ES-I3 (cell line): ENCODE data around the gene NDUFB7.
"Not testable (repeated sequence)": the region's sequence is repeated elsewhere in the genome, so short reads cannot be mapped to it uniquely, and the experiment has no call there.

ENCODE experiments used
- H3K36me3 ChIP-seq: 2 replicates; pipeline ENCODE4 v1.6.1; 2013; ENCODE audit warnings: mild to moderate bottlenecking, low read length, control low read depth, moderate library complexity; ENCODE audit not compliant: insufficient read depth
- H3K4me1 ChIP-seq: 2 replicates; pipeline ENCODE4 v1.6.1; 2013; ENCODE audit warnings: mild to moderate bottlenecking, control low read depth, low read length; ENCODE audit not compliant: insufficient read depth
- H3K9ac ChIP-seq: 2 replicates; pipeline ENCODE4 v1.6.1; 2013; ENCODE audit warnings: low read depth, mild to moderate bottlenecking, low read length, moderate library complexity
- H3K9me3 ChIP-seq: 2 replicates; pipeline ENCODE4 v1.6.1; 2013; ENCODE audit warnings: mild to moderate bottlenecking, low read length, moderate library complexity; ENCODE audit not compliant: control insufficient read depth, insufficient read depth

NDUFB7 gene

GRCh38 chr19:14584372-14584771, 12.5 kb upstream of the NDUFB7 start:
- not testable (repeated sequence) for H3K36me3 ChIP-seq, H3K4me1 ChIP-seq, H3K9me3 ChIP-seq, H3K9ac ChIP-seq

GRCh38 chr19:14582894-14583340, 11.1 kb upstream of the NDUFB7 start, which contains the start of gene CLEC17A:
TSS of gene CLEC17A (plus strand) at chr19:14583084. CDS start at chr19:14583161, 77 bp downstream.
- Histone ChIP-seq H3K36me3 (no peaks in the 10 kb centered on the region), H3K9me3 (no peaks in the 10 kb centered on the region), H3K9ac (no peak within 1 kb of the TSS), H3K4me1 (peaks cover 6% of the 10 kb centered on the region; the same call in 1 of the 2 replicates)

GRCh38 chr19:14580623-14581237, 8.9 kb upstream of the NDUFB7 start:
- no peaks in the 10 kb centered on the region for H3K36me3 ChIP-seq
- no peak overlapping the region for H3K9ac ChIP-seq
- peaks cover 6% of the 10 kb centered on the region; the same call in 1 of the 2 replicates for H3K4me1 ChIP-seq

GRCh38 chr19:14577885-14578427, 6.1 kb upstream of the NDUFB7 start:
- no peaks in the 10 kb centered on the region for H3K36me3 ChIP-seq
- no peak overlapping the region for H3K9ac ChIP-seq
- H3K4me1 ChIP-seq = peaks cover 1% of the 10 kb centered on the region; the same call in 1 of the 2 replicates
- no peaks in the 10 kb centered on the region for H3K9me3 ChIP-seq

More at GRCh38 chr19:14580623-14581237, 8.9 kb upstream of the NDUFB7 start:
- no peaks in the 10 kb centered on the region for H3K9me3 ChIP-seq

GRCh38 chr19:14577264-14577663, 5.4 kb upstream of the NDUFB7 start:
- Histone ChIP-seq H3K36me3 (no peaks in the 10 kb centered on the region), H3K9ac (no peak overlapping the region), H3K9me3 (no peaks in the 10 kb centered on the region), H3K4me1 (no peaks in the 10 kb centered on the region; the same call in 1 of the 2 replicates)

- no peak overlapping the region for H3K9ac ChIP-seq
- H3K9me3 ChIP-seq = no peaks in the 10 kb centered on the region
- H3K36me3 ChIP-seq = no peaks in the 10 kb centered on the region
- no peaks in the 10 kb centered on the region; the same call in 1 of the 2 replicates for H3K4me1 ChIP-seq
Measured at GRCh38 chr19:14576363-14576762, 4.5 kb upstream of the NDUFB7 start.

- Histone ChIP-seq H3K9ac (no peak overlapping the region), H3K4me1 (no peaks in the 10 kb centered on the region; the same call in 1 of the 2 replicates), H3K9me3 (no peaks in the 10 kb centered on the region), H3K36me3 (no peaks in the 10 kb centered on the region)
Measured at GRCh38 chr19:14575428-14575980, 3.6 kb upstream of the NDUFB7 start.

GRCh38 chr19:14570864-14571527, 870 bp downstream of the NDUFB7 start:
- no peaks in the 10 kb centered on the region for H3K4me1 ChIP-seq
- no peaks in the 10 kb centered on the region for H3K36me3 ChIP-seq
- no peaks in the 10 kb centered on the region for H3K9me3 ChIP-seq
- H3K9ac ChIP-seq = peak overlapping the region; percentile 78

GRCh38 chr19:14567079-14567478, 4.8 kb downstream of the NDUFB7 start:
- H3K4me1 ChIP-seq = peaks cover 18% of the 10 kb centered on the region; the same call in 1 of the 2 replicates
- no peaks in the 10 kb centered on the region for H3K36me3 ChIP-seq
- H3K9me3 ChIP-seq = no peaks in the 10 kb centered on the region
- H3K9ac ChIP-seq = no peak overlapping the region

- H3K4me1 ChIP-seq = peaks cover 22% of the 10 kb centered on the region
- H3K36me3 ChIP-seq = no peaks in the 10 kb centered on the region
- H3K9ac ChIP-seq = no peak overlapping the region
- H3K9me3 ChIP-seq = no peaks in the 10 kb centered on the region
Measured at GRCh38 chr19:14566712-14567077, 5.2 kb downstream of the NDUFB7 start.

GRCh38 chr19:14565765-14566711, 5.8 kb downstream of the NDUFB7 start:
- Histone ChIP-seq H3K4me1 (peaks cover 29% of the 10 kb centered on the region), H3K9me3 (no peaks in the 10 kb centered on the region), H3K9ac (no peak overlapping the region), H3K36me3 (no peaks in the 10 kb centered on the region)

- no peaks in the 10 kb centered on the region for H3K36me3 ChIP-seq
- peak overlapping the region; percentile 15; the same call in 1 of the 2 replicates for H3K9ac ChIP-seq
- H3K4me1 ChIP-seq = peaks cover 36% of the 10 kb centered on the region
- no peaks in the 10 kb centered on the region for H3K9me3 ChIP-seq
Measured at GRCh38 chr19:14565298-14565679, 6.6 kb downstream of the NDUFB7 start.

GRCh38 chr19:14564652-14565297, 7.1 kb downstream of the NDUFB7 start:
- Histone ChIP-seq H3K9ac (peak overlapping the region; percentile 15; the same call in 1 of the 2 replicates), H3K4me1 (peaks cover 41% of the 10 kb centered on the region)
- not testable (repeated sequence) for H3K9me3 ChIP-seq, H3K36me3 ChIP-seq
